ENCODE data around the gene MRLN.
"Not testable (repeated sequence)": the region's sequence is repeated elsewhere in the genome, so short reads cannot be mapped to it uniquely, and the experiment has no call there.

MRLN gene

GRCh38 chr10:59753267-59753666, at the start of gene MRLN:
MRLN (minus strand) TSS chr10:59753455.
- in situ Hi-C loops (cut with HindIII; ENCODE audit: low pct_ligation_motif_present, low pct_unique_long_range_greater_than_20kb, low sequenced_read_pairs) = no loop called here
- no peak for DNase-seq

- DNase-seq = no peak
- in situ Hi-C loops (cut with HindIII; ENCODE audit: low pct_ligation_motif_present, low pct_unique_long_range_greater_than_20kb, low sequenced_read_pairs) = loop anchor here (25.0 kb wide), 1 partner anchor 189 kb away; no protein-coding TSS in a partner anchor
These were observed 47.9 kb upstream of the MRLN start for GRCh38 chr10:59801171-59801570.

- no peak for DNase-seq
- in situ Hi-C loops (cut with HindIII; ENCODE audit: low pct_ligation_motif_present, low pct_unique_long_range_greater_than_20kb, low sequenced_read_pairs) = no loop called here
These were observed 46.2 kb upstream of the MRLN start for GRCh38 chr10:59799421-59799820.

GRCh38 chr10:59793919-59794318, 40.7 kb upstream of the MRLN start:
- no peak for DNase-seq
- in situ Hi-C loops (cut with HindIII; ENCODE audit: low pct_ligation_motif_present, low pct_unique_long_range_greater_than_20kb, low sequenced_read_pairs) = no loop called here

- in situ Hi-C loops (cut with HindIII; ENCODE audit: low pct_ligation_motif_present, low pct_unique_long_range_greater_than_20kb, low sequenced_read_pairs) = no loop called here
- DNase-seq = no peak
These were observed 39.6 kb upstream of the MRLN start for GRCh38 chr10:59792812-59793211.

- in situ Hi-C loops (cut with HindIII; ENCODE audit: low pct_ligation_motif_present, low pct_unique_long_range_greater_than_20kb, low sequenced_read_pairs) = no loop called here
- DNase-seq = no peak
These were observed 38.3 kb upstream of the MRLN start for GRCh38 chr10:59791601-59792000.

GRCh38 chr10:59790080-59790479, 36.8 kb upstream of the MRLN start:
- in situ Hi-C loops (cut with HindIII; ENCODE audit: low pct_ligation_motif_present, low pct_unique_long_range_greater_than_20kb, low sequenced_read_pairs); DNase-seq: not testable (repeated sequence)

GRCh38 chr10:59788914-59789313, 35.7 kb upstream of the MRLN start:
- DNase-seq; in situ Hi-C loops (cut with HindIII; ENCODE audit: low pct_ligation_motif_present, low pct_unique_long_range_greater_than_20kb, low sequenced_read_pairs): not testable (repeated sequence)

- in situ Hi-C loops (cut with HindIII; ENCODE audit: low pct_ligation_motif_present, low pct_unique_long_range_greater_than_20kb, low sequenced_read_pairs); DNase-seq: not testable (repeated sequence)
These were observed 33.8 kb upstream of the MRLN start for GRCh38 chr10:59787032-59787431.

- DNase-seq; in situ Hi-C loops (cut with HindIII; ENCODE audit: low pct_ligation_motif_present, low pct_unique_long_range_greater_than_20kb, low sequenced_read_pairs): not testable (repeated sequence)
These were observed 32.2 kb upstream of the MRLN start for GRCh38 chr10:59785476-59785875.

GRCh38 chr10:59781511-59781910, 28.3 kb upstream of the MRLN start:
- in situ Hi-C loops (cut with HindIII; ENCODE audit: low pct_ligation_motif_present, low pct_unique_long_range_greater_than_20kb, low sequenced_read_pairs) = no loop called here
- DNase-seq = no peak

GRCh38 chr10:59779756-59780533, 26.7 kb upstream of the MRLN start:
- DNase-seq = no peak
- in situ Hi-C loops (cut with HindIII; ENCODE audit: low pct_ligation_motif_present, low pct_unique_long_range_greater_than_20kb, low sequenced_read_pairs) = no loop called here

- no peak for DNase-seq
- in situ Hi-C loops (cut with HindIII; ENCODE audit: low pct_ligation_motif_present, low pct_unique_long_range_greater_than_20kb, low sequenced_read_pairs) = no loop called here
These were observed 21.2 kb upstream of the MRLN start for GRCh38 chr10:59774451-59774850.

- no peak for DNase-seq
- in situ Hi-C loops (cut with HindIII; ENCODE audit: low pct_ligation_motif_present, low pct_unique_long_range_greater_than_20kb, low sequenced_read_pairs) = no loop called here
These were observed 19.8 kb upstream of the MRLN start for GRCh38 chr10:59773088-59773487.

GRCh38 chr10:59771162-59771807, 18.0 kb upstream of the MRLN start:
- in situ Hi-C loops (cut with HindIII; ENCODE audit: low pct_ligation_motif_present, low pct_unique_long_range_greater_than_20kb, low sequenced_read_pairs) = no loop called here
- DNase-seq = no peak

- in situ Hi-C loops (cut with HindIII; ENCODE audit: low pct_ligation_motif_present, low pct_unique_long_range_greater_than_20kb, low sequenced_read_pairs) = no loop called here
- no peak for DNase-seq
These were observed 17.4 kb upstream of the MRLN start for GRCh38 chr10:59770689-59771088.

- DNase-seq = no peak
- in situ Hi-C loops (cut with HindIII; ENCODE audit: low pct_ligation_motif_present, low pct_unique_long_range_greater_than_20kb, low sequenced_read_pairs) = no loop called here
These were observed 9.2 kb upstream of the MRLN start for GRCh38 chr10:59762505-59762904.

GRCh38 chr10:59757966-59758365, 4.7 kb upstream of the MRLN start:
- in situ Hi-C loops (cut with HindIII; ENCODE audit: low pct_ligation_motif_present, low pct_unique_long_range_greater_than_20kb, low sequenced_read_pairs) = no loop called here

GRCh38 chr10:59754951-59755350, 1.7 kb upstream of the MRLN start:
- no peak for DNase-seq
- in situ Hi-C loops (cut with HindIII; ENCODE audit: low pct_ligation_motif_present, low pct_unique_long_range_greater_than_20kb, low sequenced_read_pairs) = no loop called here

More at GRCh38 chr10:59757966-59758365, 4.7 kb upstream of the MRLN start:
- DNase-seq = no peak

Data from ACHN (cell line).